Testis (tissue), 3 donors: Measurements from ENCODE around the gene KBTBD4. TPM values are rescaled to one million over a fixed set of nuclear protein-coding genes. Genes with fewer than 3 reads are reported as not detected.

Experiments
- DNase-seq: peaks from one replicate; pipeline ENCODE4 v3.0.0-alpha.2; 2019
- H3K27ac ChIP-seq, 2 donors: fragments of 200-600 bp; sonication (generic); one replicate each; pipeline ENCODE4 v1.5.1; 2019
- H3K27me3 ChIP-seq: fragments of 200-600 bp; sonication (generic); one replicate; pipeline ENCODE4 v1.5.1; 2019
- H3K36me3 ChIP-seq: fragments of 200-600 bp; sonication (generic); one replicate; pipeline ENCODE4 v1.5.1; 2017; ENCODE audit warnings: low read depth; ENCODE audit errors: missing control alignments
- H3K4me1 ChIP-seq: fragments of 200-600 bp; sonication (generic); one replicate; pipeline ENCODE4 v1.5.1; 2019
- H3K4me3 ChIP-seq, 2 donors: fragments of 200-600 bp; sonication (generic); one replicate each; pipeline ENCODE4 v1.5.1; 2017 to 2019
- H3K9me3 ChIP-seq: fragments of 200-600 bp; sonication (generic); one replicate; pipeline ENCODE4 v1.5.1; 2017
- CTCF ChIP-seq, 3 experiments: fragments of 450-650 bp in 2 of 3; fragments of 200-600 bp in 1 of 3; sonication (generic) in 1 of 3; IDR thresholded peaks; one replicate each; pipeline ENCODE4 v1.5.1; 2016 to 2019; ENCODE audit warnings: antibody characterized with exemption in 3 of 3, mild to moderate bottlenecking in 2 of 3, moderate library complexity in 1 of 3
- POLR2A ChIP-seq: fragments of 450-650 bp; IDR thresholded peaks from one replicate; pipeline ENCODE4 v1.6.1; 2017; ENCODE audit warnings: antibody characterized with exemption, mild to moderate bottlenecking, moderate library complexity
- WGBS, 2 donors: methylation state at CpG; one replicate each; pipeline ENCODE4 v1.1.5; 2018; 5-methylcytosine and 5-hydroxymethylcytosine counted together
- intact Hi-C: fragments of 100-400 bp; cut with DNase I; formaldehyde crosslinking; loops from one replicate; pipeline ENCODE4 v1.15.1; 2023; ENCODE audit warnings: low total_unique reads
- polyA plus RNA-seq: library from polyadenylated mRNA; stranded (reverse); fragments of 350-450 nt; fragmentation: Illumina TruSeq; extraction: RNeasy Lipid Tissue Mini Kit (QIAGEN cat#74804); gene quantifications from one replicate; pipeline ENCODE4 v1.2.3, GENCODE V29; 2014; ENCODE audit warnings: low read depth, low replicate concordance; ENCODE audit not compliant: insufficient read depth
- total RNA-seq, 2 donors: library from RNA; depleted of rRNA; stranded (reverse); fragments of >200 nt; gene quantifications; one replicate each; pipeline ENCODE4 v1.2.3, GENCODE V29; 2016

Gene KBTBD4
- total and polyA plus RNA-seq, 3 donors from 2014 or later = 27.8 to 35.9 (median 35.5) TPM

DNA sequence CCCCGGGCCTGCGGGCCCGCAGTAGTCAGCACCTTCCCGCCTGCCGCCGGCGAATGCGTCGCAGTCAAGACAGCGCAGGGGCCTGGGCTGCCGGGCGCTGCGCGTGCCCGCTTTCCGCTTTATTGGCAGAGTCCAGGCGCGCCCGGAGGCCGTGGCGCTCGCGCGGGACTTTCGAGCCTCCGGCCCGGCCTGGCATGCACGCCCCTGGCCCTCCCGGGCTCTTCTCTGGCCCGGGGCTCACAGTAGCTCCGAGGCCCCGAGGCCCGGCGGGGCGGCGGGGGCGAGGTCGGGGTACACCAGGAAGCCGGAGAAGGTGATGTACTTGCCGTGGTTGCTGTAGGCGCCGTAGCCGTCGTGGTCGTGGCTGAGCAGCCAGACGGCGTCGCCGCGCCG lies 10.8 kb upstream of the KBTBD4 start:
- H3K36me3 ChIP-seq = no peaks in the 10 kb centered on the region
- H3K9me3 ChIP-seq = no peaks in the 10 kb centered on the region
- peaks cover 8% of the 10 kb centered on the region for H3K4me1 ChIP-seq
- no peaks in the 10 kb centered on the region for H3K27me3 ChIP-seq
- 16 to 70% methylated on average over 16 to 39 of the region's 51 CpGs for WGBS, 2 donors
- DNase-seq = peak; percentile 44
- H3K27ac ChIP-seq = peak overlapping the region; percentile 74 to 82
- peak overlapping the region; percentile 53 to 76 for H3K4me3 ChIP-seq
- no peak for TF ChIP-seq CTCF (IDR thresholded peaks at IDR 0.05)
- no peak for TF ChIP-seq POLR2A
- intact Hi-C loops = no loop called here

DNA sequence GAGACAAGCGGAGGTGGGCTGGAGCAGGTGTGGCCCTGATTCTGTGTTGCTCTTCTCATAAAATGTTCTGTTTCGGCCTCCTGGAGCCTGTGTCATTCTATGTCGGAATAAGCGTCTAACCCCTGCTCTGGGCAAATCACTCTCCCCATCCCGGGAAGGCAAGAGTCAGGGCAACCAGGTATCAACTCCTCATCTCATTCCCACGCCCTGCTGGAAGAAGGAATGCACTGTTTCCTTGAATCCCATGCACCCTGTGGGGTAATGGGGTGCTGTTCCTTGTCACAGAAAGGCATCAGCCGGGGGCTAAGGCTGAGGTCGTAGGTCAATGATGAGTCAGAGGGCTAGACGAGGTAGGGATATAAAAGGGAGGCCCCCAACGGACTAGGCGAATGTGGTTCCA lies 10.3 kb upstream of the KBTBD4 start:
- peak overlapping the region; percentile 74 to 82 for H3K27ac ChIP-seq
- no peaks in the 10 kb centered on the region for H3K36me3 ChIP-seq
- intact Hi-C loops = no loop called here
- WGBS, 2 donors = 58 to 70% methylated on average over 11 of the region's 11 CpGs
- no peak for TF ChIP-seq CTCF (IDR thresholded peaks at IDR 0.05)
- no peak for TF ChIP-seq POLR2A
- no peaks in the 10 kb centered on the region for H3K9me3 ChIP-seq
- peaks cover 8% of the 10 kb centered on the region for H3K4me1 ChIP-seq
- no peaks in the 10 kb centered on the region for H3K27me3 ChIP-seq
- DNase-seq = no peak
- peak overlapping the region; percentile 53 to 76 for H3K4me3 ChIP-seq

GRCh38 chr11:47587723-47588326 lies 9.1 kb upstream of the KBTBD4 start:
- peak; percentile 47 for DNase-seq
- H3K36me3 ChIP-seq = no peaks in the 10 kb centered on the region
- intact Hi-C loops = no loop called here

DNA sequence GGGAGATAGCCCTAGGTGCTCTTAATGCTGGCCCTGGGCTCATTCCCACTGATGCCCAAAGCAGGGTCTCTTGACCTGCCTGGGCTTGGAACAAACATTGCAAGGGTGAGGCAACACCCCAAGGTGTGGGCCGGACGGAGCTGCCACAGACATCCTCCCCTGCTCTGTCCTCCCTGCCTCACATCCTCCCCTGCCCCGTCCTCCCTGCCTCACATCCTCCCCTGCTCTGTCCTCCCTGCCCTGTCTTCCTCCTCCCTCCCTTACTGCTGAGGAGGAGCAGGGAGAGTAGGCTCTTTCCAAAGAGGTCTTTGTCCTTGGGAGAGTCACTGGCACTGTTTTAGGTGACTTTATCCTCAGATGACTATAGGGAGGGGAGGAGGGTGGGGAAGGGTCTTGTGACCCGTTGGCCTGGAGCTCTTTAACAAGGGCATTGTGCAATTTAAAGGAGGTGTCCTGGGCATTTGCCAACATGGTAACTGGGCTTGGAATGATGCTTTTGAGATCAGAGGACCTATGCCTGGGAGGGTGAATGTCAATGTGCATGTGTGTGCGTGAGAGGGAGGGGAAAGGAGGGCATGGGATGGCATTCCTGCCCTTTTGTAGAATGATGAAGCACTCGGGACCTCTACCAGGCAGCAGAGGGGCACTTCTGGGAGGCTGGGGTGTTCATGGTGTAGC lies 8.4 kb upstream of the KBTBD4 start:
- H3K4me1 ChIP-seq = peaks cover 4% of the 10 kb centered on the region
- TF ChIP-seq CTCF (IDR thresholded peaks at IDR 0.05) (no peak), POLR2A (no peak)
- H3K36me3 ChIP-seq = no peaks in the 10 kb centered on the region
- H3K27ac ChIP-seq = no peak overlapping the region
- no peaks in the 10 kb centered on the region for H3K9me3 ChIP-seq
- intact Hi-C loops = no loop called here
- DNase-seq = no peak
- 62 to 69% methylated on average over 6 of the region's 6 CpGs for WGBS, 2 donors
- no peaks in the 10 kb centered on the region for H3K27me3 ChIP-seq
- H3K4me3 ChIP-seq = no peak overlapping the region

More at GRCh38 chr11:47587723-47588326, 9.1 kb upstream of the KBTBD4 start:
- no peaks in the 10 kb centered on the region for H3K27me3 ChIP-seq
- no peak for TF ChIP-seq POLR2A
- no peak for TF ChIP-seq CTCF (IDR thresholded peaks at IDR 0.05)
- H3K4me3 ChIP-seq = no peak overlapping the region
- H3K27ac ChIP-seq = no peak overlapping the region
- H3K4me1 ChIP-seq = peaks cover 4% of the 10 kb centered on the region
- no peaks in the 10 kb centered on the region for H3K9me3 ChIP-seq
- WGBS, 2 donors = 51 to 65% methylated on average over 7 to 14 of the region's 14 CpGs
